K562 (cell line): ENCODE data around the gene NLK.
"Not testable (repeated sequence)": the region's sequence is repeated elsewhere in the genome, so short reads cannot be mapped to it uniquely, and the experiment has no call there.

Source experiments
- BRCA1 ChIP-seq, 2 experiments: fragments of 450-650 bp in 1 of 2; sonication (generic) in 1 of 2; formaldehyde crosslinking in 1 of 2; IDR thresholded peaks; 2 replicates each; pipeline versions ENCODE4 v1.5.0 to v1.6.1; 2017 to 2020; ENCODE audit warnings: mild to moderate bottlenecking in 1 of 2, missing genetic modification reagents in 1 of 2
- EZH2 ChIP-seq: IDR thresholded peaks from 2 replicates; pipeline ENCODE4 v1.6.1; 2012; ENCODE audit warnings: low read depth, mild to moderate bottlenecking, inconsistent platforms, low read length, borderline replicate concordance
- KDM5B ChIP-seq: fragments of 200-600 bp; sonication (generic); IDR thresholded peaks from 2 replicates; pipeline ENCODE4 v1.6.1; 2012; ENCODE audit warnings: low read depth, mild to moderate bottlenecking, moderate library complexity, low read length, control low read depth, inconsistent platforms; ENCODE audit not compliant: insufficient replicate concordance
- NFYB ChIP-seq: IDR thresholded peaks from 2 replicates; pipeline ENCODE4 v1.6.1; 2011; ENCODE audit warnings: mild to moderate bottlenecking, moderate library complexity; ENCODE audit not compliant: insufficient read length; ENCODE audit errors: extremely low read depth
- POLR2A ChIP-seq: fragments of 450-650 bp; conservative IDR thresholded peaks from 2 replicates; pipeline ENCODE4 v1.6.1; 2016
- SETDB1 ChIP-seq: IDR thresholded peaks from one replicate; pipeline ENCODE4 v1.6.1; 2012; ENCODE audit warnings: low read length, control low read depth, inconsistent platforms
- TF ChIP-seq, protein P1 (sequence below), 2 experiments: fragments of 450-650 bp in 1 of 2; sonication (generic) in 1 of 2; formaldehyde crosslinking in 1 of 2; IDR thresholded peaks in 1 of 2; conservative IDR thresholded peaks in 1 of 2; 2 replicates each; pipeline versions ENCODE4 v1.6.1 to v1.8.1; 2016 to 2023; ENCODE audit warnings: mild to moderate bottlenecking in 2 of 2, moderate library complexity in 2 of 2, inconsistent platforms in 1 of 2, missing genetic modification reagents in 1 of 2
- TF ChIP-seq, protein P2 (sequence below): fragments of 200-600 bp; sonication (generic); IDR thresholded peaks from one replicate; pipeline ENCODE4 v1.6.1; 2012; ENCODE audit warnings: mild to moderate bottlenecking, low read depth, low read length, inconsistent platforms

DNA sequence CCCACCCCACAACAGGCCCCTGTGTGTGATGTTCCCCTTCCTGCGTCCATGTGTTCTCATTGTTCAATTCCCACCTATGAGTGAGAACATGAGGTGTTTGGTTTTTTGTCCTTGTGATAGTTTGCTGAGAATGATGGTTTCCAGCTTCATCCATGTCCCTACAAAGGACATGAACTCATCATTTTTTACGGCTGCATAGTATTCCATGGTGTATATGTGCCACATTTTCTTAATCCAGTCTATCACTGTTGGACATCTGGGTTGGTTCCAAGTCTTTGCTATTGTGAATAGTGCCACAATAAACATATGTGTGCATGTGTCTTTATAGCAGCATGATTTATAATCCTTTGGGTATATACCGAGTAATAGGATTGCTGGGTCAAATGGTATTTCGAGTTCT lies 7.0 kb upstream of the NLK start:
- not testable (repeated sequence) for TF ChIP-seq SETDB1; EZH2; POLR2A; BRCA1 (IDR thresholded peaks at IDR 0.05); BRCA1 (CRISPR knock-in tag; IDR thresholded peaks at IDR 0.05); NFYB; KDM5B
- TF ChIP-seq, protein P1, sequence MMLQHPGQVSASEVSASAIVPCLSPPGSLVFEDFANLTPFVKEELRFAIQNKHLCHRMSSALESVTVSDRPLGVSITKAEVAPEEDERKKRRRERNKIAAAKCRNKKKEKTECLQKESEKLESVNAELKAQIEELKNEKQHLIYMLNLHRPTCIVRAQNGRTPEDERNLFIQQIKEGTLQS (IDR thresholded peaks at IDR 0.05): not testable (repeated sequence)
- TF ChIP-seq, protein P1 (CRISPR knock-in tag; conservative IDR thresholded peaks at IDR 0.05): not testable (repeated sequence)
- TF ChIP-seq, protein P2, sequence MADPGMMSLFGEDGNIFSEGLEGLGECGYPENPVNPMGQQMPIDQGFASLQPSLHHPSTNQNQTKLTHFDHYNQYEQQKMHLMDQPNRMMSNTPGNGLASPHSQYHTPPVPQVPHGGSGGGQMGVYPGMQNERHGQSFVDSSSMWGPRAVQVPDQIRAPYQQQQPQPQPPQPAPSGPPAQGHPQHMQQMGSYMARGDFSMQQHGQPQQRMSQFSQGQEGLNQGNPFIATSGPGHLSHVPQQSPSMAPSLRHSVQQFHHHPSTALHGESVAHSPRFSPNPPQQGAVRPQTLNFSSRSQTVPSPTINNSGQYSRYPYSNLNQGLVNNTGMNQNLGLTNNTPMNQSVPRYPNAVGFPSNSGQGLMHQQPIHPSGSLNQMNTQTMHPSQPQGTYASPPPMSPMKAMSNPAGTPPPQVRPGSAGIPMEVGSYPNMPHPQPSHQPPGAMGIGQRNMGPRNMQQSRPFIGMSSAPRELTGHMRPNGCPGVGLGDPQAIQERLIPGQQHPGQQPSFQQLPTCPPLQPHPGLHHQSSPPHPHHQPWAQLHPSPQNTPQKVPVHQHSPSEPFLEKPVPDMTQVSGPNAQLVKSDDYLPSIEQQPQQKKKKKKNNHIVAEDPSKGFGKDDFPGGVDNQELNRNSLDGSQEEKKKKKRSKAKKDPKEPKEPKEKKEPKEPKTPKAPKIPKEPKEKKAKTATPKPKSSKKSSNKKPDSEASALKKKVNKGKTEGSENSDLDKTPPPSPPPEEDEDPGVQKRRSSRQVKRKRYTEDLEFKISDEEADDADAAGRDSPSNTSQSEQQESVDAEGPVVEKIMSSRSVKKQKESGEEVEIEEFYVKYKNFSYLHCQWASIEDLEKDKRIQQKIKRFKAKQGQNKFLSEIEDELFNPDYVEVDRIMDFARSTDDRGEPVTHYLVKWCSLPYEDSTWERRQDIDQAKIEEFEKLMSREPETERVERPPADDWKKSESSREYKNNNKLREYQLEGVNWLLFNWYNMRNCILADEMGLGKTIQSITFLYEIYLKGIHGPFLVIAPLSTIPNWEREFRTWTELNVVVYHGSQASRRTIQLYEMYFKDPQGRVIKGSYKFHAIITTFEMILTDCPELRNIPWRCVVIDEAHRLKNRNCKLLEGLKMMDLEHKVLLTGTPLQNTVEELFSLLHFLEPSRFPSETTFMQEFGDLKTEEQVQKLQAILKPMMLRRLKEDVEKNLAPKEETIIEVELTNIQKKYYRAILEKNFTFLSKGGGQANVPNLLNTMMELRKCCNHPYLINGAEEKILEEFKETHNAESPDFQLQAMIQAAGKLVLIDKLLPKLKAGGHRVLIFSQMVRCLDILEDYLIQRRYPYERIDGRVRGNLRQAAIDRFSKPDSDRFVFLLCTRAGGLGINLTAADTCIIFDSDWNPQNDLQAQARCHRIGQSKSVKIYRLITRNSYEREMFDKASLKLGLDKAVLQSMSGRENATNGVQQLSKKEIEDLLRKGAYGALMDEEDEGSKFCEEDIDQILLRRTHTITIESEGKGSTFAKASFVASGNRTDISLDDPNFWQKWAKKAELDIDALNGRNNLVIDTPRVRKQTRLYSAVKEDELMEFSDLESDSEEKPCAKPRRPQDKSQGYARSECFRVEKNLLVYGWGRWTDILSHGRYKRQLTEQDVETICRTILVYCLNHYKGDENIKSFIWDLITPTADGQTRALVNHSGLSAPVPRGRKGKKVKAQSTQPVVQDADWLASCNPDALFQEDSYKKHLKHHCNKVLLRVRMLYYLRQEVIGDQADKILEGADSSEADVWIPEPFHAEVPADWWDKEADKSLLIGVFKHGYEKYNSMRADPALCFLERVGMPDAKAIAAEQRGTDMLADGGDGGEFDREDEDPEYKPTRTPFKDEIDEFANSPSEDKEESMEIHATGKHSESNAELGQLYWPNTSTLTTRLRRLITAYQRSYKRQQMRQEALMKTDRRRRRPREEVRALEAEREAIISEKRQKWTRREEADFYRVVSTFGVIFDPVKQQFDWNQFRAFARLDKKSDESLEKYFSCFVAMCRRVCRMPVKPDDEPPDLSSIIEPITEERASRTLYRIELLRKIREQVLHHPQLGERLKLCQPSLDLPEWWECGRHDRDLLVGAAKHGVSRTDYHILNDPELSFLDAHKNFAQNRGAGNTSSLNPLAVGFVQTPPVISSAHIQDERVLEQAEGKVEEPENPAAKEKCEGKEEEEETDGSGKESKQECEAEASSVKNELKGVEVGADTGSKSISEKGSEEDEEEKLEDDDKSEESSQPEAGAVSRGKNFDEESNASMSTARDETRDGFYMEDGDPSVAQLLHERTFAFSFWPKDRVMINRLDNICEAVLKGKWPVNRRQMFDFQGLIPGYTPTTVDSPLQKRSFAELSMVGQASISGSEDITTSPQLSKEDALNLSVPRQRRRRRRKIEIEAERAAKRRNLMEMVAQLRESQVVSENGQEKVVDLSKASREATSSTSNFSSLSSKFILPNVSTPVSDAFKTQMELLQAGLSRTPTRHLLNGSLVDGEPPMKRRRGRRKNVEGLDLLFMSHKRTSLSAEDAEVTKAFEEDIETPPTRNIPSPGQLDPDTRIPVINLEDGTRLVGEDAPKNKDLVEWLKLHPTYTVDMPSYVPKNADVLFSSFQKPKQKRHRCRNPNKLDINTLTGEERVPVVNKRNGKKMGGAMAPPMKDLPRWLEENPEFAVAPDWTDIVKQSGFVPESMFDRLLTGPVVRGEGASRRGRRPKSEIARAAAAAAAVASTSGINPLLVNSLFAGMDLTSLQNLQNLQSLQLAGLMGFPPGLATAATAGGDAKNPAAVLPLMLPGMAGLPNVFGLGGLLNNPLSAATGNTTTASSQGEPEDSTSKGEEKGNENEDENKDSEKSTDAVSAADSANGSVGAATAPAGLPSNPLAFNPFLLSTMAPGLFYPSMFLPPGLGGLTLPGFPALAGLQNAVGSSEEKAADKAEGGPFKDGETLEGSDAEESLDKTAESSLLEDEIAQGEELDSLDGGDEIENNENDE: not testable (repeated sequence)
